HL-60 (cell line): Measurements from ENCODE around the gene KIDINS220.

Experiments used
- CTCF ChIP-seq: IDR thresholded peaks from one replicate; pipeline ENCODE4 v1.5.1; 2011; ENCODE audit warnings: low read length, control low read depth, inconsistent platforms; ENCODE audit not compliant: insufficient read depth
- REST ChIP-seq: IDR thresholded peaks from 2 replicates; pipeline ENCODE4 v1.6.1; 2012; ENCODE audit warnings: low read depth; ENCODE audit not compliant: insufficient replicate concordance

- TF ChIP-seq CTCF: no peak
- TF ChIP-seq REST: no peak
Observed at GRCh38 chr2:8756716-8757115, 80.7 kb downstream of the KIDINS220 start.
